Natural killer cell (primary cell): ENCODE measurements around the gene ATP7B. TPM values are rescaled to one million over a fixed set of nuclear protein-coding genes. Genes with fewer than 3 reads are reported as not detected.

Source experiments
- ATAC-seq, 3 donors: fragments of 150-1000 bp in 2 of 3; fragments of 200-7000 bp in 1 of 3; cut with Tn5 transposase; 1 replicate in 1 of 3; 2 replicates in 2 of 3; pipeline ENCODE4 v1.10.0; 2021; ENCODE audit warnings: mild to moderate bottlenecking in 2 of 3, moderate library complexity in 2 of 3
- DNase-seq, 2 donors: peaks; one replicate each; pipeline versions ENCODE4 v3.0.0 to v3.0.0-alpha.2; 2013 to 2021; ENCODE audit warnings: mixed read lengths in 1 of 2
- H3K27ac ChIP-seq: one replicate; pipeline ENCODE4 v1.5.1; 2013; ENCODE audit warnings: mild to moderate bottlenecking, low read length
- H3K27me3 ChIP-seq: one replicate; pipeline ENCODE4 v1.6.1; 2013; ENCODE audit warnings: low read length; ENCODE audit not compliant: control insufficient read depth, insufficient read depth
- H3K36me3 ChIP-seq: one replicate; pipeline ENCODE4 v1.6.1; 2013; ENCODE audit warnings: low read length; ENCODE audit not compliant: control insufficient read depth, insufficient read depth
- H3K4me1 ChIP-seq: one replicate; pipeline ENCODE4 v1.6.1; 2013; ENCODE audit warnings: low read length; ENCODE audit not compliant: control insufficient read depth, insufficient read depth
- H3K4me3 ChIP-seq: one replicate; pipeline ENCODE4 v1.5.1; 2013; ENCODE audit warnings: low read length
- H3K9me3 ChIP-seq: one replicate; pipeline ENCODE4 v1.6.1; 2013; ENCODE audit warnings: low read length; ENCODE audit not compliant: control insufficient read depth, insufficient read depth
- H3K27ac Mint-ChIP-seq, 2 donors: one replicate each; pipeline ENCODE4 v1.8.0; 2022; ENCODE audit warnings: mild to moderate bottlenecking in 2 of 2, mixed read lengths in 2 of 2, moderate library complexity in 1 of 2
- H3K27me3 Mint-ChIP-seq, 2 donors: one replicate each; pipeline ENCODE4 v1.8.0; 2022; ENCODE audit warnings: low read depth in 2 of 2, mixed read lengths in 2 of 2
- H3K36me3 Mint-ChIP-seq: one replicate; pipeline ENCODE4 v1.8.0; 2022; ENCODE audit warnings: mixed read lengths
- H3K4me1 Mint-ChIP-seq, 2 donors: one replicate each; pipeline ENCODE4 v1.8.0; 2022; ENCODE audit warnings: mixed read lengths in 2 of 2
- H3K4me3 Mint-ChIP-seq: one replicate; pipeline ENCODE4 v1.8.0; 2022; ENCODE audit warnings: mild to moderate bottlenecking, moderate library complexity, mixed read lengths
- H3K9me3 Mint-ChIP-seq, 2 donors: one replicate each; pipeline ENCODE4 v1.8.0; 2022; ENCODE audit warnings: mixed read lengths in 2 of 2
- WGBS: methylation state at CpG from one replicate; pipeline ENCODE4 v1.1.7; 2013; ENCODE audit warnings: missing lambda C conversion rate; ENCODE audit not compliant: insufficient coverage; 5-methylcytosine and 5-hydroxymethylcytosine counted together
- intact Hi-C: fragments of 100-400 bp; cut with micrococcal nuclease; formaldehyde crosslinking; loops from one replicate; pipeline ENCODE4 v1.14.2; 2022
- total RNA-seq, 4 donors: library from RNA; stranded (reverse); fragments of 120-200 nt in 1 of 4; gene quantifications; one replicate each; pipeline versions ENCODE4 v1.2.3 to v1.2.4, GENCODE V29; 2013 to 2022
- TF ChIP-seq, protein P1 (sequence below): fragments of 200-600 bp; IDR thresholded peaks from one replicate; pipeline ENCODE4 v1.8.0; 2022; ENCODE audit warnings: antibody characterized with exemption

ATP7B gene
- total RNA-seq, 3 donors from 2014 or later (not counting 1 experiment from before 2014, with no cell fraction given) = 0.45 to 0.64 (median 0.58) TPM

DNA sequence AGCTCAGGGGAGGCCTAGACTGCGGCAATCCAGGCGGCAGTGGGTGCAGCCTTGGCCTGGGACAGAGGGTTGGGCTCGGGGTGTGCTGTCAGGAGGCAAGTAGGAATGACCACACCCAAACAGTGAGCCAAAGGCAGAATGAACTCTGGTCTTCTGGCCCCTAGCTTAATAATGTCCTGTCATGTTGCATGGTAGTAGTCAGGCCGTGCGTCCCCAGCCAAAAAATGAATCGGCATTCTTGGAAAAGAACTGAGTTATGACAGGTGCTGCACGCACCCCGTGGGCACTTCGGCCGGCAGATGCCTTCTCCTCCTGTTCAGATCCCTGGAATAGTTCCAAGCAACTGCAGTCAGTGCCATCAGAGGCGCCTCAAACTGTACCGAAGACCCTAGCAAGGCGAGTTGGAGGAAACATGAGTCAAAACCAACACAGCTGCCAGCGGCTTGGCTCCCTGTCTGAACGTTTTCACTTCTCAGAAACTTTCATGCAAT is 55.9 kb downstream of the ATP7B start:
- intact Hi-C loops = no loop called here
- Histone ChIP-seq H3K4me1 (peaks cover 12% of the 10 kb centered on the region), H3K9me3 (no peaks in the 10 kb centered on the region), H3K27me3 (no peaks in the 10 kb centered on the region), H3K27ac (no peak overlapping the region), H3K36me3 (no peaks in the 10 kb centered on the region), H3K4me3 (no peak overlapping the region)
- DNase-seq (no peak), ATAC-seq (no peak)
- Mint-ChIP-seq H3K36me3 (no peaks in the 10 kb centered on the region), H3K4me1 (peaks cover 13 to 25% of the 10 kb centered on the region in 2 donors), H3K9me3 (no peaks in the 10 kb centered on the region), H3K4me3 (no peak overlapping the region), H3K27me3 (peaks cover 9 to 10% of the 10 kb centered on the region in 2 donors), H3K27ac (no peak overlapping the region)
- TF ChIP-seq, protein P1, sequence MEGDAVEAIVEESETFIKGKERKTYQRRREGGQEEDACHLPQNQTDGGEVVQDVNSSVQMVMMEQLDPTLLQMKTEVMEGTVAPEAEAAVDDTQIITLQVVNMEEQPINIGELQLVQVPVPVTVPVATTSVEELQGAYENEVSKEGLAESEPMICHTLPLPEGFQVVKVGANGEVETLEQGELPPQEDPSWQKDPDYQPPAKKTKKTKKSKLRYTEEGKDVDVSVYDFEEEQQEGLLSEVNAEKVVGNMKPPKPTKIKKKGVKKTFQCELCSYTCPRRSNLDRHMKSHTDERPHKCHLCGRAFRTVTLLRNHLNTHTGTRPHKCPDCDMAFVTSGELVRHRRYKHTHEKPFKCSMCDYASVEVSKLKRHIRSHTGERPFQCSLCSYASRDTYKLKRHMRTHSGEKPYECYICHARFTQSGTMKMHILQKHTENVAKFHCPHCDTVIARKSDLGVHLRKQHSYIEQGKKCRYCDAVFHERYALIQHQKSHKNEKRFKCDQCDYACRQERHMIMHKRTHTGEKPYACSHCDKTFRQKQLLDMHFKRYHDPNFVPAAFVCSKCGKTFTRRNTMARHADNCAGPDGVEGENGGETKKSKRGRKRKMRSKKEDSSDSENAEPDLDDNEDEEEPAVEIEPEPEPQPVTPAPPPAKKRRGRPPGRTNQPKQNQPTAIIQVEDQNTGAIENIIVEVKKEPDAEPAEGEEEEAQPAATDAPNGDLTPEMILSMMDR = no peak
- WGBS = 76% methylated on average over 15 of the region's 15 CpGs

DNA sequence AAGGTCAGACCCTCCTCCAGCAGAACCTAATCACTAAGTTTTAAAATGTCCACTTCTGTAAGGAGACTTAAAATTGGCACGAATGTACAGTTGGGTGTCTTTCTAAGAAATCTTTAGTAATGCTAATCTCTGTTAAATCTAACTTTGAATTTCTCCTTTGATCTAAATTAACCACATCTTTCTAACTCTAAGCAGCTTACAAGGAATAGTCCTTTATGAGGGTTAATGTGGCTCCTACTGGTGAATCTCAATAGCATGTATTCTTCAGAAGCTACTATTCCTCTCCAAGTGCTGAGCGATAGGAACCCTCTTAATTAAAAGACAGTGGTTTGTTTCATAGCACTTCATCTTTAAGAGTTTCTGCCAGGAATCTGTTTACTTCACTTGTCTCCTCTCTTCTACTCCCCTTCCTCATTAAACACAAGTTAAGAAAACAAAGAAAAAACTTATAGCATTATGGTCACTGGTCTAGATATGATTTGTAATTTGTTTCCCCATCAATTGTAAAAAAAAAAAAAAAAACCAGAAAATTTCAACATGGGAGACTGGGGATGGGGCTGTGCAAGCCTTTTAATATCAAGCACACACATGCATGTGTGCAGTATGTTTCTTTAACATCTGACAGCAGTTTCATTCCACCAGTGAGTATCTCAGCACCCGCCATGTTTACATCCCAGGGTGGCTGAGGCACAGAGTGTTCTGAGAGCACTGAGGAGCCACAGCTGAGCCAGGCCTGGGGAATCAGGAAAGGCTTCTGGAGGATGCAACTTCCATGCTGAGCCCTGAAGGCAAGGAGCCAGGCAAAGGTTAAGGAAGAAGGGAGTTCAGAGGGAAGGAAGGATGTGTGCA is 57.7 kb downstream of the ATP7B start:
- Histone ChIP-seq H3K27ac (no peak overlapping the region), H3K9me3 (no peaks in the 10 kb centered on the region), H3K36me3 (no peaks in the 10 kb centered on the region), H3K27me3 (no peaks in the 10 kb centered on the region), H3K4me3 (no peak overlapping the region), H3K4me1 (peaks cover 15% of the 10 kb centered on the region)
- TF ChIP-seq, protein P1 = no peak
- H3K27me3 Mint-ChIP-seq = peaks cover 9 to 10% of the 10 kb centered on the region in 2 donors
- intact Hi-C loops = no loop called here
- ATAC-seq = no peak
- no peak for DNase-seq
- H3K4me3 Mint-ChIP-seq = no peak overlapping the region
- no peak overlapping the region for H3K27ac Mint-ChIP-seq
- H3K36me3 Mint-ChIP-seq = no peaks in the 10 kb centered on the region
- peaks cover 8 to 20% of the 10 kb centered on the region in 2 donors for H3K4me1 Mint-ChIP-seq
- no peaks in the 10 kb centered on the region for H3K9me3 Mint-ChIP-seq
- WGBS = 91% methylated on average over 2 of the region's 3 CpGs

DNA sequence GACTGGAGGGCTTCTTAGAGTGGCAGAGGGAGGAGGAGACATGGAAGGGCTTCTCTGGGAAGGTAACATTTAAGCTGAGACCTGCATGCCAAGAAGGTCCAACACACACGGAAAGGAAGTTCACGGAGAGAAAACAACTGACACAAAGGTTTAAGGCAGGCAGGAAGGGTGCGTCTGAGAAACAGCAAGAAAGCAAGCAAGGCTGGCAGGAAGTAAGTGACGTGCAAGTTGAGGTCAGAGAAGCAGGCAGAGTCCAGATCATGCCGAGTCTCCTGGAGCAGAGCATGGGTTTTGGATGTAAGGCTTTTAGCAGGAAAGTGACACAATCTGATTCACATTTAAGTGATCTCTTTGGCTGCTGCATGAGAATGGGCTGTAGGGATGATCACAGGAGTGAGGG is 60.5 kb downstream of the ATP7B start:
- Mint-ChIP-seq H3K36me3 (no peaks in the 10 kb centered on the region), H3K4me1 (peaks cover 8 to 10% of the 10 kb centered on the region in 2 donors), H3K27ac (peak overlapping the region; percentile 3 to 38), H3K4me3 (peak overlapping the region; percentile 60), H3K27me3 (peaks cover 9 to 19% of the 10 kb centered on the region in 2 donors), H3K9me3 (no peaks in the 10 kb centered on the region)
- H3K9me3 ChIP-seq = no peaks in the 10 kb centered on the region
- peak; percentile 43 to 73 (median 65) for ATAC-seq
- intact Hi-C loops = no loop called here
- WGBS = 58% methylated on average over 5 of the region's 5 CpGs
- H3K36me3 ChIP-seq = no peaks in the 10 kb centered on the region
- DNase-seq = peak in 1 of 2 donors; percentile 52
- H3K4me1 ChIP-seq = peaks cover 7% of the 10 kb centered on the region
- H3K4me3 ChIP-seq = no peak overlapping the region
- H3K27me3 ChIP-seq = no peaks in the 10 kb centered on the region
- no peak overlapping the region for H3K27ac ChIP-seq
- TF ChIP-seq, protein P1 = no peak
